Lung (tissue), 12 donors: Measurements from ENCODE around the gene C6orf118. TPM values are rescaled to one million over a fixed set of nuclear protein-coding genes. Genes with fewer than 3 reads are reported as not detected.

Source experiments
- ATAC-seq: fragments of 200-7000 bp; cut with Tn5 transposase; one replicate; pipeline ENCODE4 v1.9.1; 2020; ENCODE audit warnings: moderate number of reproducible peaks; ENCODE audit not compliant: insufficient read depth, low FRiP score
- DNase-seq, 3 donors: peaks; one replicate each; pipeline ENCODE4 v3.0.0-alpha.2; 2013 to 2017
- H3K27ac ChIP-seq, 2 donors: one replicate each; pipeline ENCODE4 v1.5.1; 2013; ENCODE audit warnings: mild to moderate bottlenecking in 2 of 2, moderate library complexity in 2 of 2, control low read depth in 1 of 2, inconsistent platforms in 1 of 2, low read depth in 1 of 2, low read length in 1 of 2
- H3K27me3 ChIP-seq, 3 donors: one replicate each; pipeline ENCODE4 v1.5.1; 2013; ENCODE audit warnings: low read length in 2 of 3; ENCODE audit not compliant: control insufficient read depth in 3 of 3, insufficient read depth in 3 of 3
- H3K36me3 ChIP-seq, 4 donors: one replicate each; pipeline ENCODE4 v1.5.1; 2013; ENCODE audit warnings: low read length in 4 of 4, mild to moderate bottlenecking in 1 of 4, moderate library complexity in 1 of 4; ENCODE audit not compliant: control insufficient read depth in 4 of 4, insufficient read depth in 4 of 4
- H3K4me1 ChIP-seq, 5 donors: one replicate each; pipeline ENCODE4 v1.5.1; 2013; ENCODE audit warnings: low read length in 5 of 5, mild to moderate bottlenecking in 2 of 5, moderate library complexity in 1 of 5; ENCODE audit not compliant: control insufficient read depth in 5 of 5, insufficient read depth in 5 of 5
- H3K4me3 ChIP-seq: one replicate; pipeline ENCODE4 v1.5.1; 2013; ENCODE audit warnings: mild to moderate bottlenecking, control low read depth, moderate library complexity
- H3K9ac ChIP-seq, 2 donors: one replicate each; pipeline ENCODE4 v1.5.1; 2013; ENCODE audit warnings: low read length in 2 of 2, control low read depth in 1 of 2; ENCODE audit not compliant: insufficient read depth in 1 of 2
- H3K9me3 ChIP-seq, 4 donors: one replicate each; pipeline ENCODE4 v1.5.1; 2013; ENCODE audit warnings: low read length in 3 of 4, mild to moderate bottlenecking in 1 of 4, moderate library complexity in 1 of 4; ENCODE audit not compliant: control insufficient read depth in 4 of 4, insufficient read depth in 3 of 4
- WGBS, 2 donors: extraction: QIAGEN DNeasy Blood & Tissue Kit; methylation state at CpG; one replicate each; pipeline ENCODE4 v1.1.7; 2013; 5-methylcytosine and 5-hydroxymethylcytosine counted together
- polyA plus RNA-seq, 2 donors: library from polyadenylated mRNA; stranded (reverse); fragments of 200-250 nt; gene quantifications; one replicate each; pipeline ENCODE4 v1.2.1, GENCODE V29; 2013
- total RNA-seq, 2 donors: library from RNA; depleted of rRNA in 1 of 2; stranded (reverse); fragments of >200 nt in 1 of 2; gene quantifications; one replicate each; pipeline ENCODE4 v1.2.1, GENCODE V29; 2014 to 2021
- TF ChIP-seq, protein P1 (sequence below): IDR thresholded peaks from 2 replicates; pipeline ENCODE4 v1.5.1; 2012; ENCODE audit warnings: mild to moderate bottlenecking; ENCODE audit errors: control extremely low read depth, extremely low read depth
- donor health status: control.
- donor health status: control.
- donor health status: Bipolar disorder and iron deficiency.
- donor health status: healthy.
- donor health status: DM: yes; HTN: yes; CAD: no.

The C6orf118 gene
- total and polyA plus RNA-seq, 4 donors = 5.5 to 17.4 (median 9.6) TPM

DNA sequence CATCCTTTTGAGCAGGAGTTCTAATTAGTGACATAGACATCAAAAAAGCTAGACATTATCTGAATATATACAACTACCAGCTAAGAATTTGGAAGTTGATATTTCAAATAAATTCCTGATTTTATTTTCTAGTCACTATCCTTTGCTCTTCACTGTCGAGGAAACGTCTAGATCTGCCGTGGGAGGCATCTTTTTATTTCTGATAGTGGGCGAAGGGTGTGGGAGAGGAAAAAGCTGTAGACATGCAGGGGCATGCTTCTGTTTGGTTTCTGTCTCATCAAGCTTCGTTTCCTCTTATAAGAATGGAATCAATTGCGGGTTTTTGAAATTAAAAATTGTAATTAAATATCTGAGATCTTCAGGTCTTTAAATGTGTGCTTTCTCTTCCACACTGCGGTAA lies 16.2 kb upstream of the C6orf118 start:
- H3K4me3 ChIP-seq = no peak overlapping the region
- no peak overlapping the region for H3K9ac ChIP-seq
- 88 to 92% methylated on average over 7 of the region's 7 CpGs for WGBS, 2 donors
- DNase-seq = no peak
- H3K27me3 ChIP-seq = no peaks in the 10 kb centered on the region
- ATAC-seq = no peak
- TF ChIP-seq, protein P1, sequence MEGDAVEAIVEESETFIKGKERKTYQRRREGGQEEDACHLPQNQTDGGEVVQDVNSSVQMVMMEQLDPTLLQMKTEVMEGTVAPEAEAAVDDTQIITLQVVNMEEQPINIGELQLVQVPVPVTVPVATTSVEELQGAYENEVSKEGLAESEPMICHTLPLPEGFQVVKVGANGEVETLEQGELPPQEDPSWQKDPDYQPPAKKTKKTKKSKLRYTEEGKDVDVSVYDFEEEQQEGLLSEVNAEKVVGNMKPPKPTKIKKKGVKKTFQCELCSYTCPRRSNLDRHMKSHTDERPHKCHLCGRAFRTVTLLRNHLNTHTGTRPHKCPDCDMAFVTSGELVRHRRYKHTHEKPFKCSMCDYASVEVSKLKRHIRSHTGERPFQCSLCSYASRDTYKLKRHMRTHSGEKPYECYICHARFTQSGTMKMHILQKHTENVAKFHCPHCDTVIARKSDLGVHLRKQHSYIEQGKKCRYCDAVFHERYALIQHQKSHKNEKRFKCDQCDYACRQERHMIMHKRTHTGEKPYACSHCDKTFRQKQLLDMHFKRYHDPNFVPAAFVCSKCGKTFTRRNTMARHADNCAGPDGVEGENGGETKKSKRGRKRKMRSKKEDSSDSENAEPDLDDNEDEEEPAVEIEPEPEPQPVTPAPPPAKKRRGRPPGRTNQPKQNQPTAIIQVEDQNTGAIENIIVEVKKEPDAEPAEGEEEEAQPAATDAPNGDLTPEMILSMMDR = no peak
- H3K9me3 ChIP-seq = peaks cover 0 to 8% (median 6%) of the 10 kb centered on the region in 4 donors
- H3K36me3 ChIP-seq = no peaks in the 10 kb centered on the region
- no peak overlapping the region for H3K27ac ChIP-seq
- H3K4me1 ChIP-seq = no peaks in the 10 kb centered on the region

DNA sequence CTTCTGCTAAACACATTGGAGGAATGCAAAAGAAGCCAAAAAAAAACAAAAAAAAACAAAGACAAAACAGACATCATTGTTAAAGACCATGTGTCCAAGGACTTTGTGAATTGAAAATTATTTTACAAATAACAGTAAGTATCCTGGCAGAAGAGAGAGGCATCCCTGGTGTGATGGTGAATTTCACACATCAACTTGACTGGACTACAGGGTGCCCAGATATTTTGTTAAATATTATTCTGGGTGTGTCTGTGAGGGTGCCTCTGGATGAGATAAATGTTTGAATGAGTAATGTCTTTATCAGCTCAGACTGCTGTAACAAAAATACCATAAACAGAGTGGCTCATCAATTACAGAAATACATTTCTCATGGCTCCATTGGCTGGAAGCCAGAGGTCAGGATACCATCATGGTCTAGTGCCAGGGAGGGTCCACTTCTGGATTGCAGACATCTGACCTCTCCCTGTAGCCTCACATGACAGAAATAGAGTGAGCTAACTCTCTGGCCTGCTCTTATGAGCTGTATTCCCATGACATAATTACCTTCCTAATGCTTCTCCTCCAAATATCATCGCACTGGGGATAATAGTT lies 12.2 kb upstream of the C6orf118 start:
- ATAC-seq (no peak), DNase-seq (no peak)
- H3K9me3 ChIP-seq = peaks cover 0 to 8% (median 7%) of the 10 kb centered on the region in 4 donors
- TF ChIP-seq, protein P1 = no peak
- no peaks in the 10 kb centered on the region for H3K27me3 ChIP-seq
- no peak overlapping the region for H3K4me3 ChIP-seq
- no peaks in the 10 kb centered on the region for H3K36me3 ChIP-seq
- WGBS, 2 donors = 87 to 96% methylated on average over 1 of the region's 1 CpG
- H3K27ac ChIP-seq = no peak overlapping the region
- no peak overlapping the region for H3K9ac ChIP-seq
- no peaks in the 10 kb centered on the region for H3K4me1 ChIP-seq

DNA sequence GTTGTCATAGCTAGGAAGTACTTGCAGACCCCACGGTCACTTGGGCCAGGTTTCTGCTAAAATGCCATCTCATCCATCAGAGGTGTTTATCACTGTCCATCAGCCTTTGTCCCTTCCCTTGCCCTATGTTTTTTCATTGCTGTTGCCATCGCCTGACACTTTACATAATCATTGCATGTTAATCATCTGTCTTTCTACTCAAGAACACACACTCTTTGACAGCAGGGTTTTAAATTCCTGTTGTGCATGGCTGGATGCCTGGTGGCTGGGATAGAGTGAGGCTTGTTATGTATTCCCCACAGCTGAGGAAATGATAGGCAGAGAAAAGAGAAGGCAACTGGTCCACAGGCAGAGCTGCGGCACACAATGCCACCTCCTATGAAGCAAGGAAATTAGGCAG lies 11.7 kb upstream of the C6orf118 start:
- H3K27ac ChIP-seq = no peak overlapping the region
- 59 to 74% methylated on average over 3 of the region's 3 CpGs for WGBS, 2 donors
- no peaks in the 10 kb centered on the region for H3K27me3 ChIP-seq
- H3K36me3 ChIP-seq = no peaks in the 10 kb centered on the region
- H3K9ac ChIP-seq = no peak overlapping the region
- H3K4me3 ChIP-seq = no peak overlapping the region
- TF ChIP-seq, protein P1 = no peak
- H3K9me3 ChIP-seq = peaks cover 0 to 8% (median 7%) of the 10 kb centered on the region in 4 donors
- ATAC-seq (no peak), DNase-seq (no peak)
- no peaks in the 10 kb centered on the region for H3K4me1 ChIP-seq

DNA sequence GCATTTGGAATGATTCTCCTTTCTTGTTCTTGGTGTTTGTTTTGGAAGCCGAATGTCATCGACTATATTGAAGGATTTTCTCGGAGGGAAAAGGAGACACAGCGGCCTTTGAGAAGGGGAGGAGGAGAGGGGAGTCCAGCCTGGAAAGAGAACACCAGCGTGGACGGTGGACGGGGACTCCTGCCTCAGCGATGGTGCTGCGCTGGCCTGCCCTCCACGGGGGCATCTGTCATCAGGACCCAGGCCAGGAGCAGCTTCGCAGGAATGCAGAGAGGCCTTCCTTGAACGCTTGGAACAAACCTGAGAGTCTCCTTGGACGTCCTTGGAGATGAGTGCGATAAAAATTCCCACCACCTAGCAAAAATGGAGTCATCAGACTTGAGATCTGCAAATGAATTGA lies 8.3 kb upstream of the C6orf118 start:
- Histone ChIP-seq H3K9ac (no peak overlapping the region), H3K9me3 (peaks cover 0 to 8% (median 7%) of the 10 kb centered on the region in 4 donors), H3K36me3 (no peaks in the 10 kb centered on the region), H3K27ac (no peak overlapping the region), H3K4me1 (no peaks in the 10 kb centered on the region), H3K4me3 (no peak overlapping the region), H3K27me3 (no peaks in the 10 kb centered on the region)
- TF ChIP-seq, protein P1 = no peak
- WGBS, 2 donors = 90% methylated on average over 14 of the region's 14 CpGs; no CpG with 5 or more reads in 1 of the 2 donors
- ATAC-seq (no peak), DNase-seq (no peak)
